HEK293 (cell line): ENCODE results near the gene ERGIC1.

Experiments used
- CTCF ChIA-PET: fragments of 350-600 bp; formaldehyde crosslinking; extraction: SDS; loops from one replicate; lab custom pipeline; 2021; ENCODE audit warnings: antibody characterized with exemption; lab: Yijun Ruan, JAX
- POLR2A ChIA-PET: fragments of 300-600 bp; formaldehyde crosslinking; extraction: SDS; loops from one replicate; lab custom pipeline; 2020; ENCODE audit warnings: antibody characterized with exemption, inconsistent platforms; lab: Yijun Ruan, JAX
- H3K27ac ChIP-seq: fragments of 200-500 bp; sonication (Bioruptor generic); 2 replicates; pipeline ENCODE4 v1.5.1; 2014; ENCODE audit warnings: low read depth, low read length, control low read depth, inconsistent platforms; ENCODE audit errors: extremely low read depth
- H3K36me3 ChIP-seq, 2 experiments: fragments of 200-500 bp in 1 of 2; sonication (Bioruptor generic) in 1 of 2; 1 replicate in 1 of 2; 2 replicates in 1 of 2; pipeline ENCODE4 v1.5.1; 2014 to 2017; ENCODE audit warnings: inconsistent platforms in 2 of 2, low read length in 2 of 2; ENCODE audit not compliant: control insufficient read depth in 2 of 2, insufficient read depth in 1 of 2
- H3K4me1 ChIP-seq: fragments of 200-500 bp; sonication (Bioruptor generic); 2 replicates; pipeline ENCODE4 v1.5.1; 2014; ENCODE audit warnings: mild to moderate bottlenecking, low read length, inconsistent platforms; ENCODE audit not compliant: control insufficient read depth, insufficient read depth
- H3K4me3 ChIP-seq: 2 replicates; pipeline ENCODE4 v1.5.1; 2011; ENCODE audit warnings: low read depth, mild to moderate bottlenecking, control low read depth, low read length, moderate library complexity
- H3K9me3 ChIP-seq: fragments of 200-500 bp; sonication (Bioruptor generic); 2 replicates; pipeline ENCODE4 v1.5.1; 2014; ENCODE audit warnings: low read depth, low read length, inconsistent platforms; ENCODE audit not compliant: control insufficient read depth, insufficient read depth
- GLI2 ChIP-seq: fragments of 450-650 bp; formaldehyde crosslinking; IDR thresholded peaks from 2 replicates; pipeline ENCODE4; 2017; ENCODE audit warnings: missing biosample characterization, missing genetic modification characterization, low read depth, borderline replicate concordance
- GLIS2 ChIP-seq: fragments of 450-650 bp; formaldehyde crosslinking; IDR thresholded peaks from 2 replicates; pipeline ENCODE4 v1.5.1; 2016; ENCODE audit warnings: missing biosample characterization, missing genetic modification characterization
- OSR2 ChIP-seq: fragments of 450-650 bp; formaldehyde crosslinking; IDR thresholded peaks from 2 replicates; pipeline ENCODE4 v1.5.1; 2016; ENCODE audit warnings: missing biosample characterization, missing genetic modification characterization
- PRDM1 ChIP-seq: fragments of 450-650 bp; formaldehyde crosslinking; IDR thresholded peaks from 2 replicates; pipeline ENCODE4; 2016; ENCODE audit warnings: missing biosample characterization, missing genetic modification characterization
- REPIN1 ChIP-seq: fragments of 450-650 bp; formaldehyde crosslinking; IDR thresholded peaks from 2 replicates; pipeline ENCODE4 v1.5.1; 2017; ENCODE audit warnings: missing biosample characterization, missing genetic modification characterization, low read depth
- SP3 ChIP-seq: fragments of 450-650 bp; formaldehyde crosslinking; IDR thresholded peaks from 2 replicates; pipeline ENCODE4 v1.5.1; 2016; ENCODE audit warnings: missing biosample characterization, missing genetic modification characterization
- ZBTB17 ChIP-seq: fragments of 450-650 bp; formaldehyde crosslinking; IDR thresholded peaks from 2 replicates; pipeline ENCODE4 v1.5.1; 2016; ENCODE audit warnings: missing biosample characterization, missing genetic modification characterization
- ZBTB20 ChIP-seq: fragments of 450-650 bp; formaldehyde crosslinking; IDR thresholded peaks from 2 replicates; pipeline ENCODE4 v1.5.1; 2016; ENCODE audit warnings: missing biosample characterization, missing genetic modification characterization
- ZNF155 ChIP-seq: fragments of 450-650 bp; formaldehyde crosslinking; IDR thresholded peaks from 2 replicates; pipeline ENCODE4 v1.5.1; 2016; ENCODE audit warnings: missing biosample characterization, missing genetic modification characterization
- ZNF292 ChIP-seq: fragments of 450-650 bp; formaldehyde crosslinking; IDR thresholded peaks from 2 replicates; pipeline ENCODE4 v1.5.1; 2016; ENCODE audit warnings: low read depth, missing biosample characterization, missing genetic modification characterization, borderline replicate concordance
- ZNF324 ChIP-seq: fragments of 450-650 bp; formaldehyde crosslinking; IDR thresholded peaks from 2 replicates; pipeline ENCODE4 v1.5.1; 2016; ENCODE audit warnings: missing biosample characterization, missing genetic modification characterization
- ZNF391 ChIP-seq: fragments of 450-650 bp; formaldehyde crosslinking; IDR thresholded peaks from 2 replicates; pipeline ENCODE4 v1.5.1; 2016; ENCODE audit warnings: low read depth, missing biosample characterization, missing genetic modification characterization, borderline replicate concordance
- ZNF473 ChIP-seq: fragments of 450-650 bp; formaldehyde crosslinking; IDR thresholded peaks from 2 replicates; pipeline ENCODE4 v1.5.1; 2017; ENCODE audit warnings: missing biosample characterization, missing genetic modification characterization
- ZNF48 ChIP-seq: fragments of 450-650 bp; formaldehyde crosslinking; IDR thresholded peaks from 2 replicates; pipeline ENCODE4 v1.5.1; 2016; ENCODE audit warnings: missing biosample characterization, missing genetic modification characterization
- ZNF514 ChIP-seq: fragments of 450-650 bp; formaldehyde crosslinking; IDR thresholded peaks from 2 replicates; pipeline ENCODE4 v1.5.1; 2016; ENCODE audit warnings: missing biosample characterization, missing genetic modification characterization
- ZNF658 ChIP-seq: fragments of 450-650 bp; formaldehyde crosslinking; IDR thresholded peaks from 2 replicates; pipeline ENCODE4; 2016; ENCODE audit warnings: missing biosample characterization, missing genetic modification characterization
- ZSCAN30 ChIP-seq: fragments of 450-650 bp; IDR thresholded peaks from 2 replicates; pipeline ENCODE4 v1.5.1; 2018; ENCODE audit warnings: missing biosample characterization, mild to moderate bottlenecking, missing genetic modification characterization, moderate library complexity
- TF ChIP-seq, protein P1 (sequence below): fragments of 450-650 bp; formaldehyde crosslinking; IDR thresholded peaks from 2 replicates; pipeline ENCODE4 v1.5.1; 2016; ENCODE audit warnings: missing biosample characterization, missing genetic modification characterization
- TF ChIP-seq, protein P2 (sequence below): fragments of 450-650 bp; formaldehyde crosslinking; IDR thresholded peaks from 2 replicates; pipeline ENCODE4 v1.5.1; 2016; ENCODE audit warnings: missing biosample characterization, missing genetic modification characterization, low read depth
- TF ChIP-seq, protein P3 (sequence below): fragments of 450-650 bp; formaldehyde crosslinking; conservative IDR thresholded peaks from 2 replicates; pipeline ENCODE4 v1.5.1; 2016; ENCODE audit warnings: low read depth, missing biosample characterization, missing genetic modification characterization

Gene ERGIC1

DNA sequence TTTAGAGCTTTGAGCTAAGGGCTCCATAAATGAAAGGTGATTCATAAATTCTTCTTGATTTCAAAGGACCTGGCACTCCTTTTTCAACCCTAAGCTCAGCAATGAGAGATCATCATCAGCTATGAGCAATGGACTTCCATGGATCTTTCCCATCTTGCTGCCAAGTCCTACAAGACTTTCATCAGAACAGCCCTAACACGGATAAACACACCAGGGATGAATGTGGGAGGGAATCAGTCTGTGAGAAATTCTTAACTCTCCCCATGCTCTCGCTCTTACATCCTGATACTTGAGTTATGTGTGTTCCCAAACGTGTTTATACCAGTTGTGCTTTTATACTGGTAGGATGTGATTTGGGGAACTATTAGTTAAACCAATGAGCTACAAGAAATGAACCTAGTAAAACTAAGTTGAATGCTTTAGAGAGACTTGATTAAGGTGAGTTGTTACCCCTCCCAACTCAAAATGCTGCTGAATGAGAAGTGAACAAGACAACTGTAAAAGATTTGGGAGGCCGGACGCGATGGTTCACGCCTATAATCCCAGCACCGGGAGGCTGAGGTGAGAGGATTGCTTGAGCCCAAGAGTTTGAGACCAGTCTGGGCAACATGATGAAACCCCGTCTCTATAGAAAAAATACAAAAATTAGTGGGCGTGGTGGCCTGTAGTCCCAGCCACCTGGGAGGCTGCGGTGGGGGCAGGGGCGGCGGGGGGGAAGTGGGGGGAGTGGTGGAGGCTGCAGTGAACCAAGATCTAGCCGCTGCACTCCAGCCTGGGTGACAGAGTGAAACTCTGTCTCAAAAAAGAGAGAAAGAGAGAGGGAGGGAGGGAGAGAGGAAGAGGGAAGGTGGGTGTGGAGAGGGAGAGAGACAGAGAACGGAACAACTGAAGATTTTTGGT is 120.0 kb downstream of the ERGIC1 start:
- Histone ChIP-seq H3K9me3 (no peaks in the 10 kb centered on the region), H3K36me3 (peaks cover 0 to 16% of the 10 kb centered on the region in 2 experiments; a peak in 1 of 3 replicates), H3K4me3 (no peak overlapping the region), H3K27ac (no peak overlapping the region), H3K4me1 (no peaks in the 10 kb centered on the region)
- TF ChIP-seq ZNF658 (tag by site-specific recombination) (no peak), PRDM1 (tag by site-specific recombination) (no peak), ZSCAN30 (tag by site-specific recombination) (no peak), ZBTB17 (tag by site-specific recombination) (no peak), GLI2 (tag by site-specific recombination) (no peak), OSR2 (tag by site-specific recombination) (no peak), SP3 (no peak), GLIS2 (tag by site-specific recombination) (no peak), ZBTB20 (tag by site-specific recombination) (no peak), ZNF514 (tag by site-specific recombination) (no peak), ZNF473 (tag by site-specific recombination) (no peak), ZNF48 (tag by site-specific recombination) (no peak), REPIN1 (tag by site-specific recombination) (no peak), ZNF391 (tag by site-specific recombination) (no peak), ZNF324 (tag by site-specific recombination) (no peak), ZNF292 (tag by site-specific recombination) (no peak), ZNF155 (tag by site-specific recombination) (no peak)
- TF ChIP-seq, protein P1, sequence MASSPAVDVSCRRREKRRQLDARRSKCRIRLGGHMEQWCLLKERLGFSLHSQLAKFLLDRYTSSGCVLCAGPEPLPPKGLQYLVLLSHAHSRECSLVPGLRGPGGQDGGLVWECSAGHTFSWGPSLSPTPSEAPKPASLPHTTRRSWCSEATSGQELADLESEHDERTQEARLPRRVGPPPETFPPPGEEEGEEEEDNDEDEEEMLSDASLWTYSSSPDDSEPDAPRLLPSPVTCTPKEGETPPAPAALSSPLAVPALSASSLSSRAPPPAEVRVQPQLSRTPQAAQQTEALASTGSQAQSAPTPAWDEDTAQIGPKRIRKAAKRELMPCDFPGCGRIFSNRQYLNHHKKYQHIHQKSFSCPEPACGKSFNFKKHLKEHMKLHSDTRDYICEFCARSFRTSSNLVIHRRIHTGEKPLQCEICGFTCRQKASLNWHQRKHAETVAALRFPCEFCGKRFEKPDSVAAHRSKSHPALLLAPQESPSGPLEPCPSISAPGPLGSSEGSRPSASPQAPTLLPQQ (tag by site-specific recombination) = no peak
- ChIA-PET CTCF (interaction anchor here (0.7 to 1.4 kb wide), 5 partner anchors 9 to 504 kb away, joined by 3 to 5 read pairs (median 3); no protein-coding TSS in a partner anchor), POLR2A (interaction anchor here (0.5 kb wide), 1 partner anchor 70 kb away, joined by 3 read pairs; no protein-coding TSS in a partner anchor)

DNA sequence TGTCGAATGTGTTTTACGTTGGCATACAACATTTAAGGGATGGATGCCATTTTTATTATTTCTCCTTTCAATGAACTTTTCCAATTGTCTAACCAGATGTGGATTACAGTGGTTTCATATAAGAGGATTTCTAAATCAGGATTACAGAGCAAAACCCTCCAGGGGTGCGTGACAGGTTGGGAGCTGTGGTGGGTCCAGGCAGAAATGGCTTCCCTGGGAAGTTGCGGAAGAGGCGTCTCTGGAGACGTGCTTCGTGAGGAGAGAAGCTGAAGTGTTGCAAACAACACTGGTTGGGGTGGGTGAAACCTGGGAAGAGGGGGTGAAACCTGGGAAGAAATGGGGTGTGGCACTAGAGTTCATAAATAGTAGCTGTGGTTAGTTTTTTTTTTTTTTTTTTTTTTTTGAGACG is 120.7 kb downstream of the ERGIC1 start:
- H3K36me3 ChIP-seq = peaks cover 0 to 13% of the 10 kb centered on the region in 2 experiments; a peak in 1 of 3 replicates
- ChIA-PET POLR2A (no interaction called here), CTCF (no interaction called here)
- H3K4me1 ChIP-seq = no peaks in the 10 kb centered on the region
- H3K9me3 ChIP-seq = no peaks in the 10 kb centered on the region
- TF ChIP-seq, protein P2, sequence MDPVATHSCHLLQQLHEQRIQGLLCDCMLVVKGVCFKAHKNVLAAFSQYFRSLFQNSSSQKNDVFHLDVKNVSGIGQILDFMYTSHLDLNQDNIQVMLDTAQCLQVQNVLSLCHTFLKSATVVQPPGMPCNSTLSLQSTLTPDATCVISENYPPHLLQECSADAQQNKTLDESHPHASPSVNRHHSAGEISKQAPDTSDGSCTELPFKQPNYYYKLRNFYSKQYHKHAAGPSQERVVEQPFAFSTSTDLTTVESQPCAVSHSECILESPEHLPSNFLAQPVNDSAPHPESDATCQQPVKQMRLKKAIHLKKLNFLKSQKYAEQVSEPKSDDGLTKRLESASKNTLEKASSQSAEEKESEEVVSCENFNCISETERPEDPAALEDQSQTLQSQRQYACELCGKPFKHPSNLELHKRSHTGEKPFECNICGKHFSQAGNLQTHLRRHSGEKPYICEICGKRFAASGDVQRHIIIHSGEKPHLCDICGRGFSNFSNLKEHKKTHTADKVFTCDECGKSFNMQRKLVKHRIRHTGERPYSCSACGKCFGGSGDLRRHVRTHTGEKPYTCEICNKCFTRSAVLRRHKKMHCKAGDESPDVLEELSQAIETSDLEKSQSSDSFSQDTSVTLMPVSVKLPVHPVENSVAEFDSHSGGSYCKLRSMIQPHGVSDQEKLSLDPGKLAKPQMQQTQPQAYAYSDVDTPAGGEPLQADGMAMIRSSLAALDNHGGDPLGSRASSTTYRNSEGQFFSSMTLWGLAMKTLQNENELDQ (tag by site-specific recombination) = no peak
- no peak for TF ChIP-seq OSR2 (tag by site-specific recombination)
- TF ChIP-seq, protein P3, sequence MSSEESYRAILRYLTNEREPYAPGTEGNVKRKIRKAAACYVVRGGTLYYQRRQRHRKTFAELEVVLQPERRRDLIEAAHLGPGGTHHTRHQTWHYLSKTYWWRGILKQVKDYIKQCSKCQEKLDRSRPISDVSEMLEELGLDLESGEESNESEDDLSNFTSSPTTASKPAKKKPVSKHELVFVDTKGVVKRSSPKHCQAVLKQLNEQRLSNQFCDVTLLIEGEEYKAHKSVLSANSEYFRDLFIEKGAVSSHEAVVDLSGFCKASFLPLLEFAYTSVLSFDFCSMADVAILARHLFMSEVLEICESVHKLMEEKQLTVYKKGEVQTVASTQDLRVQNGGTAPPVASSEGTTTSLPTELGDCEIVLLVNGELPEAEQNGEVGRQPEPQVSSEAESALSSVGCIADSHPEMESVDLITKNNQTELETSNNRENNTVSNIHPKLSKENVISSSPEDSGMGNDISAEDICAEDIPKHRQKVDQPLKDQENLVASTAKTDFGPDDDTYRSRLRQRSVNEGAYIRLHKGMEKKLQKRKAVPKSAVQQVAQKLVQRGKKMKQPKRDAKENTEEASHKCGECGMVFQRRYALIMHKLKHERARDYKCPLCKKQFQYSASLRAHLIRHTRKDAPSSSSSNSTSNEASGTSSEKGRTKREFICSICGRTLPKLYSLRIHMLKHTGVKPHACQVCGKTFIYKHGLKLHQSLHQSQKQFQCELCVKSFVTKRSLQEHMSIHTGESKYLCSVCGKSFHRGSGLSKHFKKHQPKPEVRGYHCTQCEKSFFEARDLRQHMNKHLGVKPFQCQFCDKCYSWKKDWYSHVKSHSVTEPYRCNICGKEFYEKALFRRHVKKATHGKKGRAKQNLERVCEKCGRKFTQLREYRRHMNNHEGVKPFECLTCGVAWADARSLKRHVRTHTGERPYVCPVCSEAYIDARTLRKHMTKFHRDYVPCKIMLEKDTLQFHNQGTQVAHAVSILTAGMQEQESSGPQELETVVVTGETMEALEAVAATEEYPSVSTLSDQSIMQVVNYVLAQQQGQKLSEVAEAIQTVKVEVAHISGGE (tag by site-specific recombination) = no peak
- H3K4me3 ChIP-seq = no peak overlapping the region
- no peak overlapping the region for H3K27ac ChIP-seq
